Measurements from ENCODE around the gene GAS2L3.

GAS2L3 gene

GRCh38 chr12:100668945-100669536 lies 95.6 kb downstream of the GAS2L3 start:
- peak in 1 of 4 experiments; percentile 2 for DNase-seq

GRCh38 chr12:100669922-100670321 lies 96.4 kb downstream of the GAS2L3 start:
- no peak for DNase-seq

- DNase-seq = no peak
These were observed 98.1 kb downstream of the GAS2L3 start for GRCh38 chr12:100671396-100672074.

GRCh38 chr12:100672075-100672592 lies 98.7 kb downstream of the GAS2L3 start:
- peak in 1 of 4 experiments; percentile 7 for DNase-seq

GRCh38 chr12:100674036-100674888 lies 100.8 kb downstream of the GAS2L3 start:
- no peak for DNase-seq
